Peyer's patch (tissue), 4 donors: ENCODE measurements around the gene RAPH1. TPM values are rescaled to one million over a fixed set of nuclear protein-coding genes. Genes with fewer than 3 reads are reported as not detected.
"Not testable (repeated sequence)": the region's sequence is repeated elsewhere in the genome, so short reads cannot be mapped to it uniquely, and the experiment has no call there.

ENCODE experiments used
- DNase-seq, 3 donors: peaks; one replicate each; pipeline ENCODE4 v3.0.0-alpha.2; 2017 to 2019
- H3K27ac ChIP-seq, 4 donors: fragments of 200-600 bp; sonication (generic); one replicate each; pipeline ENCODE4 v1.5.1; 2016 to 2019
- H3K27me3 ChIP-seq, 2 donors: fragments of 200-600 bp; sonication (generic); one replicate each; pipeline ENCODE4 v1.5.1; 2019
- H3K36me3 ChIP-seq, 3 donors: fragments of 200-600 bp; sonication (generic); one replicate each; pipeline ENCODE4 v1.5.1; 2016 to 2019
- H3K4me1 ChIP-seq, 4 donors: fragments of 200-600 bp; sonication (generic); one replicate each; pipeline ENCODE4 v1.5.1; 2016 to 2019
- H3K4me3 ChIP-seq, 4 donors: fragments of 200-600 bp; sonication (generic); 1 replicate in 3 of 4; 2 replicates in 1 of 4; pipeline ENCODE4 v1.5.1; 2016 to 2019; ENCODE audit warnings: mild to moderate bottlenecking in 1 of 4
- H3K9me3 ChIP-seq, 4 donors: fragments of 200-600 bp; sonication (generic); one replicate each; pipeline ENCODE4 v1.5.1; 2016 to 2019; ENCODE audit warnings: mild to moderate bottlenecking in 1 of 4
- POLR2A ChIP-seq, 2 donors: fragments of 450-650 bp; IDR thresholded peaks; one replicate each; pipeline ENCODE4 v1.5.1; 2017; ENCODE audit warnings: antibody characterized with exemption in 2 of 2, mild to moderate bottlenecking in 2 of 2, moderate library complexity in 2 of 2
- total RNA-seq, 4 donors: library from RNA; depleted of rRNA; stranded (reverse); fragments of >200 nt; gene quantifications; one replicate each; pipeline ENCODE4 v1.1.0, GENCODE V29; 2016
- TF ChIP-seq, protein P1 (sequence below), 6 experiments: fragments of 450-650 bp in 4 of 6; fragments of 200-600 bp in 2 of 6; sonication (generic) in 1 of 6; IDR thresholded peaks; one replicate each; pipeline ENCODE4 v1.5.1; 2017 to 2019; ENCODE audit warnings: antibody characterized with exemption in 6 of 6, mild to moderate bottlenecking in 3 of 6, moderate library complexity in 1 of 6

RAPH1 gene
- total RNA-seq, 4 donors from 2014 or later: 31.4 to 103 (median 45.9) TPM

DNA sequence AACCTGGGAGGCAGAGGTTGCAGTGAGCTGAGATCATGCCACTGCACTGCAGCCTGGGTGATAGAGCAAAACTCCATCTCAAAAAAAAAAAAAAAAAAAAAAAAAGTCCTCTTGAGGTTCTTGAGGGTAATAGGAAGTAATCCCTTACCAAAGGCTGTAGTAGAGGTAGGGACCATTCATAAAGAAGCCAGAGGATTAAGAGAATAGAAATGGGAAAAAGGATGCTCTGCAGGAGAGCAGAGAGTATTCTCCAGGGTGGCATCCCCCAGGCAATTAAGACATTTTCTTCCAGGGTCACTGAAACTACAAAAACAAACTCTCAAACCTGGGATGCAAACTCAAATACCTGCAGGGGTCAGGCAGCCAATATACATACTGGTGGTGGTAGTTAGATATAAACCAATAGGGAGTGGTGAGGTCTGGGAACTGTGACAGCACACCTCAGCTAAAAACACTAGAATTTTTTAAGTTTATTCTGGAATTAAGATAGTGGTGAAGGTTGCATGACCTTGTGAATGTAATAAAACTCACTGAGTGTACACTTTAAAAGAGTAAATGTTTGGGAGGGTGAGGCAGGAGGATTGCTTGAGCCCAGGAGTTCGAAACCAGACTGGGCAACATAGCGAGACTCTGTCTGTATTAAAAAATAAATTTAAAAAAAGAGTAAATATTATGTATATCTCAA lies 24.7 kb downstream of the RAPH1 start:
- peak overlapping the region in 3 of 4 donors; percentile 44 to 82 (median 72) for H3K27ac ChIP-seq
- H3K4me1 ChIP-seq: no peaks in the 10 kb centered on the region
- no peaks in the 10 kb centered on the region for H3K27me3 ChIP-seq
- no peak for DNase-seq
- H3K9me3 ChIP-seq: no peaks in the 10 kb centered on the region
- H3K4me3 ChIP-seq: no peak overlapping the region
- no peak for TF ChIP-seq POLR2A (IDR thresholded peaks at IDR 0.05)
- TF ChIP-seq, protein P1, sequence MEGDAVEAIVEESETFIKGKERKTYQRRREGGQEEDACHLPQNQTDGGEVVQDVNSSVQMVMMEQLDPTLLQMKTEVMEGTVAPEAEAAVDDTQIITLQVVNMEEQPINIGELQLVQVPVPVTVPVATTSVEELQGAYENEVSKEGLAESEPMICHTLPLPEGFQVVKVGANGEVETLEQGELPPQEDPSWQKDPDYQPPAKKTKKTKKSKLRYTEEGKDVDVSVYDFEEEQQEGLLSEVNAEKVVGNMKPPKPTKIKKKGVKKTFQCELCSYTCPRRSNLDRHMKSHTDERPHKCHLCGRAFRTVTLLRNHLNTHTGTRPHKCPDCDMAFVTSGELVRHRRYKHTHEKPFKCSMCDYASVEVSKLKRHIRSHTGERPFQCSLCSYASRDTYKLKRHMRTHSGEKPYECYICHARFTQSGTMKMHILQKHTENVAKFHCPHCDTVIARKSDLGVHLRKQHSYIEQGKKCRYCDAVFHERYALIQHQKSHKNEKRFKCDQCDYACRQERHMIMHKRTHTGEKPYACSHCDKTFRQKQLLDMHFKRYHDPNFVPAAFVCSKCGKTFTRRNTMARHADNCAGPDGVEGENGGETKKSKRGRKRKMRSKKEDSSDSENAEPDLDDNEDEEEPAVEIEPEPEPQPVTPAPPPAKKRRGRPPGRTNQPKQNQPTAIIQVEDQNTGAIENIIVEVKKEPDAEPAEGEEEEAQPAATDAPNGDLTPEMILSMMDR (IDR thresholded peaks at IDR 0.05): no peak
- no peaks in the 10 kb centered on the region for H3K36me3 ChIP-seq

- H3K4me1 ChIP-seq, H3K4me3 ChIP-seq, H3K9me3 ChIP-seq, H3K27me3 ChIP-seq, DNase-seq, H3K36me3 ChIP-seq: not testable (repeated sequence)
- peak overlapping the region in 1 of 4 donors; percentile 18 for H3K27ac ChIP-seq
Observed at GRCh38 chr2:203503460-203503859, 31.6 kb downstream of the RAPH1 start.

GRCh38 chr2:203501873-203502272 lies 33.2 kb downstream of the RAPH1 start:
- no peaks in the 10 kb centered on the region for H3K9me3 ChIP-seq

GRCh38 chr2:203500951-203501350 lies 34.1 kb downstream of the RAPH1 start:
- peaks cover 0 to 6% (median 2%) of the 10 kb centered on the region in 4 donors for H3K4me1 ChIP-seq
- no peak for DNase-seq

More at GRCh38 chr2:203501873-203502272, 33.2 kb downstream of the RAPH1 start:
- H3K4me3 ChIP-seq: no peak overlapping the region
- no peak for DNase-seq
- H3K27ac ChIP-seq: no peak overlapping the region
- TF ChIP-seq POLR2A (IDR thresholded peaks at IDR 0.05): no peak
- TF ChIP-seq, protein P1 (IDR thresholded peaks at IDR 0.05): no peak
- H3K36me3 ChIP-seq: no peaks in the 10 kb centered on the region
- peaks cover 0 to 6% (median 2%) of the 10 kb centered on the region in 4 donors for H3K4me1 ChIP-seq
- no peaks in the 10 kb centered on the region for H3K27me3 ChIP-seq

DNA sequence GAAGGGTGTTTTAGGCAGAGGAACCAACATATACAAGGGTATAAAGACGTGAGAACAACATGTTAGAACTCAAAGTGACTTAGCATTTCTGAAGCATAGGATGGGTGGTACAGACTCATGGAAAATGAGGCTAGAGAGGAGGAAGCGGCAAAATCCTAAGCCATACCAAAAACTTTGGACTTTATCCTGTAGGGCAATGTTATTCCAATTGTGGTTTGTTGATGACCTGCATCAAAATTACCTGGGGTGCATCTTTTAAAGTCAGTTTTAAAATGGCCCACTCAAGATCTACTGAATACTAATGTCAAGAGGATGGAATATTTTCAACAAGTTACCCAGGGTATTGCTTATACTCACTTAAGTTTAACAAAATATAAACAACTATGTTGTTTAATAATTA lies 34.8 kb downstream of the RAPH1 start:
- no peak overlapping the region for H3K4me3 ChIP-seq
- H3K27me3 ChIP-seq: no peaks in the 10 kb centered on the region
- TF ChIP-seq POLR2A (IDR thresholded peaks at IDR 0.05): no peak
- TF ChIP-seq, protein P1 (IDR thresholded peaks at IDR 0.05): no peak
- H3K27ac ChIP-seq: no peak overlapping the region
- no peaks in the 10 kb centered on the region for H3K36me3 ChIP-seq
- H3K9me3 ChIP-seq: no peaks in the 10 kb centered on the region
- no peak for DNase-seq
- peaks cover 0 to 6% (median 2%) of the 10 kb centered on the region in 4 donors for H3K4me1 ChIP-seq

More at GRCh38 chr2:203500951-203501350, 34.1 kb downstream of the RAPH1 start:
- Histone ChIP-seq H3K27ac (no peak overlapping the region), H3K27me3 (no peaks in the 10 kb centered on the region), H3K9me3 (no peaks in the 10 kb centered on the region), H3K36me3 (no peaks in the 10 kb centered on the region), H3K4me3 (no peak overlapping the region)
- TF ChIP-seq, protein P1 (IDR thresholded peaks at IDR 0.05): no peak
- no peak for TF ChIP-seq POLR2A (IDR thresholded peaks at IDR 0.05)

DNA sequence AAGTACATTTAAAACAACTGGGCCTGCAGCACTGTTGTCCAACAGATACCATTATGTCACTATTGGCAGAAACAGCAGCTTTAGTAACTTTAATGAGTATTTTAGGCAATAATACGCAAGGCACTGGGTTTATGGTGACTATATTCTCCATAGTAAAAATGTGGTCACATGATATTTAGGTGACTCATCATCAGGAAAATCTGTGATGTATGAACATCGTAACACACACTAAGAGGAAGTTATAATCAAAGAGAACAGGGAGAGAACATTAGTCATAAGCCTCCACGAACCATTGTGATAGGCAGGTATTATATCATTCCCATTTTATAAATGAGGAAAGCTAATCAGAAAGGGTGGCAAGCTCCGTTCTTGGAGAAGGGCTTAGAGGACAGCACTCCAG lies 36.9 kb downstream of the RAPH1 start:
- TF ChIP-seq, protein P1 (IDR thresholded peaks at IDR 0.05): no peak
- TF ChIP-seq POLR2A (IDR thresholded peaks at IDR 0.05): peak in 1 of 2 donors; percentile 26
- Histone ChIP-seq H3K27me3 (no peaks in the 10 kb centered on the region), H3K4me3 (no peak overlapping the region), H3K36me3 (peaks cover 0 to 4% (median 0%) of the 10 kb centered on the region in 3 donors), H3K27ac (peak overlapping the region in 3 of 4 donors; percentile 29 to 76 (median 63)), H3K4me1 (peaks cover 0 to 4% (median 0%) of the 10 kb centered on the region in 4 donors), H3K9me3 (no peaks in the 10 kb centered on the region)
- DNase-seq: no peak
